ENCODE measurements around the gene VEPH1. TPM values are rescaled to one million over a fixed set of nuclear protein-coding genes. Genes with fewer than 3 reads are reported as not detected.
A peak's percentile ranks its signal among the peaks of the same experiment; 100 is the strongest.

The VEPH1 gene
- total RNA-seq, 1 donor from 2014 or later: 10.3 TPM

DNA sequence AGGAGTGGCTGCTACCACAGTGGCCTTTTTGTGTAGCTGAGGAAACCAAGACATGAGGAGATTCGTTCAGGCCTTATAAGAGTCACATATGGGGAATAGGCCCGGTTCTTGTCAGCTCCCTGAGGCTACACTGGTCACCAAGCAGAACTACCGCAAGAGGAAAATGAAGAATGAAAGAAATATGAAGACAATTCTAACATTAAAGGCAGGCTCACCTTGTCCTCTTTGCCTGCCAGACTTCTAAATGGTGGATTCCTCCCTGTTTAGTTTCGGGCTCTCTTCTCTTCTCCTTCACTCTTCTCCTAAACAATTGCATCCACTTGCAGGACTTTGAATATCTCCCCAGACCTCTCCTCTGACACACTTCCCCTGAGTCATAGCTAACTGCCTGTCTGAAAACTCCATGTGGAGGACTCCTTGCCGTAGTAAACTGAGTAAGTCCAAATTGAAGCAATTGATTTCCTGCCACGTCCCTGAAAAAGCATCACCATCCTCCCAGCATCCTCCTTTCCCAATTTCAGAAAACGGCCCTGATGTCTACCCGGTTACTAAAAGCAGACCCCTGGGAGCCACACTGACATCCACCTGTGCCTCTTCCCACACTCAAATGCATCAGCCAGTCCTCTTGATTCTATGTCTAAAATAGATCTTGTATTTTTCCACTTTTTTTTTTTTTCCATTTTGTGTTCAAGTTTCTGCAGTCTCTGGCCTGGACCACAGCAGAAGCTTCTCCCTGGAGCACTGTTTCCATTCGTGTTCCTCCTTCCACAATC lies 30.3 kb upstream of the VEPH1 start:
- TF ChIP-seq CTCF (IDR thresholded peaks at IDR 0.05; ENCODE audit: unreplicated experiment): no peak
- H3K36me3 Mint-ChIP-seq (ENCODE audit: low read depth, unreplicated experiment): no peaks in the 10 kb centered on the region
- H3K9me3 Mint-ChIP-seq (ENCODE audit: unreplicated experiment): no peaks in the 10 kb centered on the region
- no peak overlapping the region for H3K4me3 Mint-ChIP-seq (ENCODE audit: unreplicated experiment)
- no peak for DNase-seq (ENCODE audit: low spot score)
- peaks cover 15% of the 10 kb centered on the region for H3K4me1 Mint-ChIP-seq (ENCODE audit: unreplicated experiment)
- no peak overlapping the region for H3K27ac Mint-ChIP-seq (ENCODE audit: unreplicated experiment)
- H3K27me3 Mint-ChIP-seq (ENCODE audit: unreplicated experiment): peaks cover 2% of the 10 kb centered on the region

DNA sequence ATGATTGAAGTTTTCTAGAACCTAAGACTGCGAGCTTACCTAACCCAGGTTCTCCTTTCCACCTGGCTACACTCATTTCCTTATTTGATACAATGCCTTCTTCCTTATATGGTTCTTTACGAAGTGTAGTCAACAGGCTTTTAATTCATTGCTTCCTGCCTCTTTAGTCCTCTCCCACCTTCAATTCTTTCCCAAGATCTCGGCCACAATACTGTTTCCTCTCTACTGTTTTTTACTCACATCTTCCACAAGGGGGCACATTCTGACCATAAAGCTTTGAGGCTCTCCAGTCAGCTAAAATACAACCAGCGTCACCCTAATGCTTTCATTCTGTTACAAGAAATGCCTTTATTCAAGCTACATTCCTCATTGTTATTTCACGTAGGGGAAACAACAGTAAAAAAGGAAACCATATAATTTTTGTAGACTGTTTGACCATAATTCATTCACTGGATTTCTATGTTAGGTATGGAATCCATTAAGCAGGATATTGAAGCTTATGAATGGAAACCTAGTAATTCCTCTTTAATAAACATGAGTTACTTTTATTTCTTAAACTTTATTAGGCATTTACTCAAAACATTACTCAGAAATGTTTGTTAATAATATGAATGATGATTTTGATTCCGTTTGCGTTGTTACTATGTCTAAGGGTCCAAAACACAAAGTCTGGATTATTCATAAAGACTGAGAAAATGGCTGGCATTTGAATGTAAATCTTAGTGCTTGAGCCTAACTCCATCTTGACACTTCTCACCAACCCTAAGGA lies 29.5 kb upstream of the VEPH1 start:
- peak; percentile 78 for TF ChIP-seq CTCF (IDR thresholded peaks at IDR 0.05; ENCODE audit: unreplicated experiment)
- H3K27me3 Mint-ChIP-seq (ENCODE audit: unreplicated experiment): peaks cover 2% of the 10 kb centered on the region
- H3K9me3 Mint-ChIP-seq (ENCODE audit: unreplicated experiment): no peaks in the 10 kb centered on the region
- no peaks in the 10 kb centered on the region for H3K36me3 Mint-ChIP-seq (ENCODE audit: low read depth, unreplicated experiment)
- H3K27ac Mint-ChIP-seq (ENCODE audit: unreplicated experiment): no peak overlapping the region
- H3K4me1 Mint-ChIP-seq (ENCODE audit: unreplicated experiment): peaks cover 20% of the 10 kb centered on the region
- no peak overlapping the region for H3K4me3 Mint-ChIP-seq (ENCODE audit: unreplicated experiment)
- peak; percentile 31 for DNase-seq (ENCODE audit: low spot score)

DNA sequence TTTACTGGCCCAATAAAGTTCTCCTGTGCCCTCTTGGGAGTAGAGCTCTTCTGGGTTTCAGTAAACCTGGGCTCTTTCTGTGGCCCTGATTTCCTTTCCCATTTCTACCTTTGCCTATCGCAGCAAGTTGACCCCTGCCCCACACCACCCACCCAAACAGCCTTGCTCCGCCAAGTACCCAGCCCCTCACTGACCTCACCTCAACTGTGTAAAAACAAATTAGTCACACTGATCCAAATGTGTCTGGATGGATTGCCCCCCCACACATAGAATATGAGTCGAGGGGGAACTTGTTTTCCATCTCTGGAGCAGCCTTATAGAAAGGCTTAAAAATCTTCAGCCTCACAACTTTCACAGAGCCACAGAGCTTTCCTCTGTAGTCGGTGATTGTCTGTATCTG lies 28.6 kb upstream of the VEPH1 start:
- H3K9me3 Mint-ChIP-seq (ENCODE audit: unreplicated experiment): no peaks in the 10 kb centered on the region
- H3K36me3 Mint-ChIP-seq (ENCODE audit: low read depth, unreplicated experiment): no peaks in the 10 kb centered on the region
- H3K27ac Mint-ChIP-seq (ENCODE audit: unreplicated experiment): no peak overlapping the region
- no peak for DNase-seq (ENCODE audit: low spot score)
- no peak overlapping the region for H3K4me3 Mint-ChIP-seq (ENCODE audit: unreplicated experiment)
- H3K4me1 Mint-ChIP-seq (ENCODE audit: unreplicated experiment): peaks cover 20% of the 10 kb centered on the region
- peaks cover 4% of the 10 kb centered on the region for H3K27me3 Mint-ChIP-seq (ENCODE audit: unreplicated experiment)
- TF ChIP-seq CTCF (IDR thresholded peaks at IDR 0.05; ENCODE audit: unreplicated experiment): no peak

- no peaks in the 10 kb centered on the region for H3K9me3 Mint-ChIP-seq (ENCODE audit: unreplicated experiment)
- peaks cover 20% of the 10 kb centered on the region for H3K4me1 Mint-ChIP-seq (ENCODE audit: unreplicated experiment)
- TF ChIP-seq CTCF (IDR thresholded peaks at IDR 0.05; ENCODE audit: unreplicated experiment): no peak
- H3K27ac Mint-ChIP-seq (ENCODE audit: unreplicated experiment): no peak overlapping the region
- peaks cover 4% of the 10 kb centered on the region for H3K27me3 Mint-ChIP-seq (ENCODE audit: unreplicated experiment)
- DNase-seq (ENCODE audit: low spot score): no peak
- no peaks in the 10 kb centered on the region for H3K36me3 Mint-ChIP-seq (ENCODE audit: low read depth, unreplicated experiment)
- no peak overlapping the region for H3K4me3 Mint-ChIP-seq (ENCODE audit: unreplicated experiment)
Measured at GRCh38 chr3:157531301-157531660, 28.1 kb upstream of the VEPH1 start.

All from endothelial cell (in vitro differentiated cells).